GM21717 (cell line): ENCODE data around the gene BTBD2.
A peak's percentile ranks its signal among the peaks of the same experiment; 100 is the strongest.

Source experiments
- ATAC-seq: cut with Tn5 transposase; IDR thresholded peaks from one replicate; pipeline ENCODE4 v1.9.1; 2021; ENCODE audit warnings: mild to moderate bottlenecking, moderate library complexity; ENCODE audit not compliant: unreplicated experiment

Gene BTBD2

DNA sequence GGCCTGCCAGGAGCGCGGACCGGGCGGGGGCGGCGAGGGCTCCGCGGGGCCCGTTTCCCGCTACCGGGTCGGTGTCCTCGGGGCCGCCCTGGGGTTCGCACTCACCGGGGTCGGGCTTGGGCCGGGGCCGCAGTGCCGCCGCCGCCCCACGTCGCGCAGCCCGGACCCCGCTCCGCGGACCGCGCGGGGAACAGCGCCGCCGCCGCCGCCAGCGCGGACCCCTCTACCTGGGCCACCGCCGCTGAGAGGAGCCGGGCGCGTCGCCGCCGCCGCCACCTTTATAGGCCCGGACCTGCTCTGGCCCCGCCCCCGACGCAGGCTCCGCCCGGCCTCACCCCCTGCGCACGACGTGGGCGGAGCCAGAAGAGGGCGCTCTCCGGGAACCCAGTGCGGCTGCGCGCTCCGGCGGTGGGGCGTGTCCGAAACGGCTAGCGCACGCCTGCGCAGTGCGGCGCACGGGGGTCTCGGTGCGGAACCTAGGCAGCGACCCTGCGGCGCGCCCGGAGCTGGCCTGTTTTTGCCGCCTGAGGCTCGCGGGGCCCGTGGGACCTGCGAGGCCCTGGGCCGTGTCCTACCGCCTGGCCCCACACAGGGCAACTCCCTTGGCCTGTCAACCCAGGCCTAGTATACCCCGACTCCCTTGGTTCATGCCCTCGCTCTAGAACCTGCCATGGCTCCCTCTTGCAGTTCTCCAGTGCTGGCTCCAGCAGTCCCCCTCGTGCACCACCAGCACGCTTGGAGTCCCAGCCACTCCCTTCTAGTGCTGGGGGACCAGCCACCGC is 35.7 kb upstream of the BTBD2 start, which contains the start of gene MKNK2:
Gene MKNK2 (minus strand): TSS at position 254 of the 782 bp plus-strand sequence. CDS start 393 bp downstream, outside the sequence.
- ATAC-seq: peak; percentile 29

DNA sequence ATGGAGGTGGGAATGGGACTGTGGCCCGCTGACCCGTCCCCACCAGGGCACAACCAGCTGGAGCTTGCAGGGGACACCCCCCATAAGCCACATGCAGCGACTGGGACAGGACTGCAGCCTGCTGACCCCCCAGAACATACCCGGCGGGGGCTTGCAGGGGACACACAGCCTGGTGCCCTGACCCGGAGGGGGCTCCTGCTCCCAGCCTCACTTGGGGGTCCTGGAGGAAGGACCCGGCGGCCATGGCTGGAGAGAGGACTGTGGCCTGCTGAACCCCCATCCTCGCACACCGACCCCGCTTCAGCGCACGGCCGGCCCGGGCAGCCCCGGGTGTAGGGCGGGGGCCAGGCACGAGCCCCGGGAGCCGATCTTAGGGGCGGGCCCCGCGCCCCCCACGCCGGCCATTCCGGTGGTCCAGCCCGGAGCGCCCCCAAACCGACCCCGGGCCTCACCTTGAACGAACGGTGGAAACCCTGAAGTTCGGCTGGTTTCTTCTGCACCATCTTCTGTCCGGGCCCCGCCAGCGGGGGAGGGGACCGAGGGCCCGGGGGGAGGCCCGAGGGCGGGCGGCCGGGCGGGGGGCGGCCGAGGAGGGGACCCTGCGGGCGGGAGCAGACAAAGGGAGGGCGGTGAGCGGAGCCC is 35.0 kb upstream of the BTBD2 start:
- peak; percentile 10 for ATAC-seq

DNA sequence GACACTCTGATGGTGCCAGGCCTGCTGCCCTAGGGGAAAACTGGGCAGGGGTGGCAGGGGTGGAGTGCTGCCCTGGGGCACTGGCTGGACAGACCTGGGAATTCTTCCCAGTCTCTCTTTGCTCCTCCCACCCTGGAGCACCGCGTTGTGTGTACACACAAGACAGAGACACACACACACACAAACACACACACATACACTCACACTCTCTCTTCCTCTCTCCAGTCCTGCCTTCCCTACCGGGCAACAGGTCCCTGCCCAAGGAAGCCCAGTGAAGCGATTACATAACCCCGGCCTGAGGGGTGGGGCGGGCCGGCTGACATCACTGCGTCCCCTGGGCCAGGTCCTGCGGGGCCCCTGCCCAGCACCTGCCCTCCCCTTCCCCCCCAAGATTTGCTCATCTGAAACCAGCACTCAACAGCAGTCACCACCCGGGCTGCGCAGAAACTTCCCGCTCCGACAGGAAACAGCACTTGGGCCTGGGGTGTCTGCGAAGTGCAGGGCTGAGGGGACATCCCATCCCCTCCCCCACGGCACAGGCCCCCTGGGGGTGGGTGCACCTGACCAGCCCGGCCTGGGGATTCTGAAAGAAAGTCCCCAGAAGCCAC is 34.3 kb upstream of the BTBD2 start:
- ATAC-seq: no peak

DNA sequence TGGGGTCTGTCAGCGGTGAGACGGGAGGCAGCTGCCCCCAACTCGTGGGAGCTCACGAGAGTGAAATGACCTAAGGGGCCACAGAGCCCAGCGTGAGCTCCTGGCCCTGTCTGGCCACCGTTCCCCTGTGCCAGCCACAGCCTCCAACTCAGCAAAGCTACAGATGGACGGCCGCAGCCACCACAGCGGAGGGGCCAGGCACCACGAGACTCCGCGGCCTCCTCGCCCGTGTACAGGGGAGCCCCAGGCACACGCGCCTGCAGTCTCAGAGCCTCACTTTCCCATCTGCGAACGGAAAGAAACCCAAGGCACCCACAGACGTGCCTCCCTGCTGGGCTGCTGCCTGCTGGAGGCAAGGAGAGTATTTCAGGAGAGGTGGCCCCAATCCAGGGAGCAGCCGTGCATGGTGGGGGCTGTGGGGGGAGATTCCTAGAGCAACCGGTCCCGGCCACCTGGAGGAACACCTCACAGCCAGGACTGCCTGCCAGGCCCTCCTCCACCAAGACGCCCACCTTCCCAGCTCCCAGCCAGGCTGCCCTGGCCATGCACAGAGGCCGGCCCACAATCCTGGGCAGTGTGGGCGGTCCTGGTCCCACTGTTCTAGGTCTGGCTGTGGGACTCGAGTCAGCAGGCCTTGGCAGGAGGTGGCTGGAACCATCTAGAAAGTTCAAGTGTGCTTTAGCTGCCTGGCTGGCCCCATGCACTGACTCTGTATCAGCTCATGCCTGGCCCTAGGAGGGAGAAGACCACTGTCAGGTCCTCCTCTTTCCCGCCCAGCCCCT is 33.6 kb upstream of the BTBD2 start:
- no peak for ATAC-seq

DNA sequence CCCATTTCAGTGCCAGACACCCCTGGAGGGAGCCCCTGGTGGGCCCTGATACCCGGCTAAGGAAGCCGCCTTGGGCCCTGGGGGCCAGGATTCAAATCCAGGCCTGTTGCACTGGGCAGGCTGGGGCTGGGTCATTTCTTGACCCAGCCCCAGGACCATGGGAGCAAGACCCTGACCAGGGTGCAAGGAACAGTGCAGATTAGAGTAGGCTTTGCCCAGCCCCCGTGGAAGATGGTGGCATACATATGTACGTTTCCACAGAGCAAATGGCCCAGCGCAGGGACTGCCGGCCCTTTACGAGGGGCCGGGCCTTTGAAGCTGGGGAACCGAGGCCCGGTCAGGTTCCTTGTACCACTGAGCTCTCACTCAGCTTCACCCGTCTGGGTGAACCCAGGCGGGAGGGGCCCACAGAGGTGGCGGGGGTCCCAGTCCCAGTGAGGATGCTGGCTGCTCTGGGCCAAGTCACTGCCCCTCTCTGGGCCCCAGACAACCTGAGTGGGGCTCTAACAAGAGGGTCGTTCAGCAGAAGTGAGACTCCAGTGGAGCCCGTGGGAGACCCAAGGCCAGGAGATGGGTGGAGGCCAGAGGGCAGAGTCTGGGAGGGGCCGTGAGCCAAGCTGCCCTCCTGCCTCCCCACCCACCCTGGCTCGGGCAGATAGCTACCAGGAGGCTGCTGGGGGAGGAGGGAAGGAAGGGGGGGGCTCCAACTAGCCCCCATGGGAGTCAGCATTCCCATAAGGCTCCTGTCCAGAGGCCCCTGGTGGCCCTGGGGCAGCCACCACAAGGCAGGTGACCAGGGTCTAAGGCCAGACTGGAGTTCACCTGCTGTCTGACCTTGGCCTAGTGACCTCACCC is 32.8 kb upstream of the BTBD2 start:
- ATAC-seq: no peak

DNA sequence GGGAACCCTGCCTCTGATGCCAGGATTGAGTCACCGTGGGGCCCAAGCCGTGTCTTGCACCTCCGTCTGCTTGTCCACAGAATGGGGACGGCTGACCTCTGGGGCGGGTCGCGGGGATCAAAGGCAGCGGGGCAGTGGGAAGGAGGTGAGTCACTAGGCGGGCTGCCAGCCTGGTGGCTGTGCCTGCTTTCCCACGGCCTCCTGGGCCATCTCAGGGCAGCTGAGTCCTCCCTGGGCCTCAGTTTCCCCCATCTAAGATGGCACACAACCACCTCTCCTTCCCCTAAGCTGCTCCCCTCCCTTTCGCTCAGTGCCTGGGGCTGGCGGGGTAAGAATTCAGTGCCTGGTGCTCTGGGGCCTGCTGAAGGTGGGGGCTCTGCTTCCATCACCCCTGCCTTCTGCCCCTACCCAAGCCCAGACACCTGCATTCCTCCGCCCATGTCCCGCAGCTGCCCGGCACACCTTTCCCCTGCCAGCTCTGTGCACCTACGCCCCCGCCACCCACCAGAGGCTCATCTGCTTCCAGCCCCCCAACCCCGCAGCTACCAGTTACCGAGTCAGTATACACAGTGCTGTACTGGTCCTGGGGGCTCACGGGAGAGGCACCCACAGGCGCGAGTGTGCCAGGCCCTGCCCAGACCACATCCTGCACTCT is 32.1 kb upstream of the BTBD2 start:
- no peak for ATAC-seq

DNA sequence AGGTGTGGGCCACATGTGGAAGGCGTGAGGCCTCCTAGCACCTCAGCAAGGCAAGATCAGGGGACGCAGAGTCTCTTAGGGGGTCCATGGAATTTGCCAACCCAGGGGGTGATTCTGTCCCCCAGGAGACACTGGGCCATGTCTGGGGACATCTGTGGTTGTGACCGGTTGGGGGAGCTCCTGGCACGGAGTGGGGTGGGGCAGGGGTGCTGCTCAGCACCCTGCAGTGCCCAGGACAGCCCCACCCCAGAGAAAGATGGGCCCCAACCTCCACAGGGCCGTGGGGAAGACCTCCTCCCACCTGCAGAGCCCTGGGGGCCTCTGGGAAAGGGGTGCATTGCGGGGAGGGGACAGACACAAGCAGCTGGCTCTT is 31.5 kb upstream of the BTBD2 start:
- ATAC-seq: no peak

DNA sequence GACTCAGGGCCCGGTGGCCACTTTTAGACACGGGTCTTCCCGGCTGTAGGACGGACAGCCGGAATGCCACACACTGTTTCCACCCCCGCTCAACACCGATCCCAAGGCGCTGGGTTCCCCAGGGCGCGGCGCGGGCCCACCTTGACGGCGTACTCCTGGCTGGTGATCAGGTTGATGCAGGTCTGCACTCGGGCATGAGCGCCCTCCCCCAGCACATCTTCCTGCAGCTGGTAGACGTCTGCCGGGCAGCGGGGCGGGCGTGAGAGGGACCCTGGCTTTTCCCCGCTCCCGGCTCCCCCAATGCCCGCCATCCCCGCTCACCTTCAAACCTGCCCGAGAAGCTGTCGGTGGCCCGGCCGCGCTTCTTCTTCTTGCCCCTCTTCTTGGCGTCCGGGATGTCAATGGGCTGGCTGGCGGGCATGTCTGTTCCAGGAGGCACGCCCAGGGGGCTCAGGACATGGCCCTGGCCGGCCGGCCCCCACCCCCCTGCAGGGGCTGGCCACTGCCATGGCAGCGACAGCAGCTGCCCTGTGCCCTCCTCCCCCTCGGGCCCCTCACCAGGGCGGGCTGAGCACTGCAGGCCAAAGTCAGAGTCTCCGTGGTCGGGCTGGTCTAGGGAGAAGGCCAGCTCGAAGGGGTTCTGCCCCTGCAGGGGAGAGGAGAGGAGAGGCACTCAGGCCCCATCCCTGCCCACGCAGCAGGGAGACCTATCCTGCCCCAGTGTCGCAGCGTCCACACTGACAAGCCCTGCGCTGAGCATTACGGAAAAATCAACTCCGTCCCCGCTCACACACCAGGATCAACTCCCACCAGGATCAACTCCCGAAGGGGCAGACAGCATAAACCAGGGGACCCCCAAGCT is 30.8 kb upstream of the BTBD2 start:
- ATAC-seq: no peak

DNA sequence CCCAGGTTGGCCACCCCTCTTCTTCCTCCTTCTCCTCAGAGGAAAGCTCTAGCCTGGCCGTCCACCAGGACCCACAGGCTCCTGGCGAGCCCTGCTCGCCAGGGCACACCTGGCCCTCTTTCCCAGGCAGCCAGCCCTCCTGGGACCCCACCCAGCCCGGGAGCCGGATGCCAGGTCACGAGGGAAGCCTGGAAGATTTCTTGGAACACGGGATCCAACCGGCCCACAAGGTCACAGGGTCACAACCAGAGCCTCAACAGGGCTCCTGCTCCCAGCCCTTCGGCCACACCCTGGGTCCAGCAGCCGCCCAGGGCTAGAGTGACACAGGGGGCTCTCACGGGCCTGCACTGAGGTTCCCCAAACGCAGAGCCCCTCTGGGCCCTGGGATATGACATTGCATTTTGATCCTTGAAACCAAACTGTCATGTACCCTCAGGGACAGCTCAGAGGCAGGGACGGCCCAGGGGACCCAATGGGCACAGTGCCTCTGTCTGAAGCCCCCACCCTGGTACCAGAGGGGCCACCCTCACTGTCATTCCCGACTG is 30.1 kb upstream of the BTBD2 start:
- no peak for ATAC-seq

DNA sequence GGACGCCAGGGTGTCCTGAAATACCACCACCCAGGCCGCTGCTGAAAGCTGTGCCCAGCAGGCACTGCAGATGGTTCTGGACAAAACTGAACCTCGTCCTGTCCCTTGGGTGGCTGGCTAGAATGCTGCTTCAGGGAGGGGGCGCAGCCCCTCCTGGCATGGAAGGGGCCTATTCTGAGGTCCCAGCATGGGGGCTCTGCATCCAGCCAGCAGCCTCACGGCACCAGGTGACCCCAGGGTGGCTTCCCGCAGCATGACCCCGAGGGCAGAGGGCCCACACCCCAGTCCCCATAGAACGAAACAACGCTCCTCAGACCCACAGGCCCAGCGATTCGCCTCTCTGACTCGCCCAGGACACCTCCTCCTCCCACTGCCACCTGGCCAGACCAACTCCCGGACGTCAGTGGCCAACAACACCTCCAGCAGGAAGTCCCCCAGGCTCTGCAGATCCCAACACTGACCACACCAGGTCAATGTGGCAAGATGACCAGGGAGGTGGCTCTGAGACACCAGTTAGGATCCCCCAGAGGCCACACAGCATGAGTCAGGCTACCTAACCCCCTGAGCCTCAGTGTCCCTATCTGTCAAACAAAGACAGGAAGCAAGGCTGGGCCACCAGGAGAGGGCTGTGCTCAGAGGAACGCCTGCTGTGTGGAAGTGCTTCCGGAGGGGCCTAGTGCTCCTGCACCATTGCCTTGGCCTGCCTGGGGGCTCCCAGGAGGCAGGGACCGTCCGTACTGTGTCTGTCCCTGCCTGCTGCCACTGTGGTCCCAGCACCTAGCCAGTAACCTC is 29.4 kb upstream of the BTBD2 start:
- ATAC-seq: no peak

DNA sequence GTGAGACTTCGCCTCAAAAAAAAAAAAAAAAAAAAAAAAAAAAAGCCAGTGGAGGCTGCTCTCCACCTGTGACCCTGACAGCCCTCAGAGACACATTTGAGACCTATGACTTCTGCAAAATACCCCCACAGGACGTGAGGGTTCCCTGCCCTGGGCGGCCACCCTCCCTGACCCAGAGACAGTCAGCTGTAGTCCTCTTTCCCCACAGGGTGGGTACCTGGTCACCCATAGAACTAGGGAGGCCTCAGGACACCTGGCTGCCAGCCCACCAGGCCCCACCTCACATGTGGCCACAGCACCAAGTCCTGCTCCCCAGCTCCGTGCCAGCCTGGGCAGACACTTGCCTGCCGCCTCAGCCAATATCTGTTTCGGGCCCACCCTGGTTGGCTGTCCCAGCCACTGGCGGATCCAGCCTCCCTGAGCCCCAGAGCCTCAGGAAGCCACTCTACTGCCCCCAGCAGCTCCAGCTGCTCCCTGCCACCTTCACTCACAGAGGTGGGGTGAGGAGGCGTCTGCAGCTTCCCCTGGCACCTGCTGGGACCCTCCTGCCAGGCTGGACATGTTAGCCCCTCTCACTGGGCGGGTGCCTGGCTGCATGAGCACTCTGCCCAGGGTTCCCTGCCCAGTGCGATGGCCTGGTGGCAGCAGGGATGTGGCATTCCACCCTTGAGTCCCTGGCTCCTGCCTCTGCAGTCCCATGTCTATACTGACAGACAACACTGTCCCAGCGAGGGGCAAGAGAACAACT is 28.6 kb upstream of the BTBD2 start:
- ATAC-seq: no peak

DNA sequence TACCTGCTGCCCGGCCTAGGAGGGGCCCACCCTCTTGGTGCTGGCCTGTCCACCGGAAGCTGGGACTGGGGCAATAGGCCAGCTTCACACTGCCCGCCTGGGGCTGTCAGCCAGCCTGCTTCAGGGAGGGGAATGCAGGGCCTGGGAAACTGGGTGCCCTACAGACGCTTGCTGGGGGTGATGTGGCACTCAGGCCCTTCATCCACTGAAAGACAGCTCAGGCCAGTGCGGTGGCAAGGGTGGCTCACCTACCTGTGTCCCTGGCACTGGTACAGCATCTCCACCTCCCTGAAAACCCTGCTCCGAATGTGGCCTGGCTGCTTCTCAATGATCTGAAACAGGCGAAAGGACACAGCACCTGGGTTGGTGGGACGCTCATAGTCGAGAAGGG is 27.7 kb upstream of the BTBD2 start:
- no peak for ATAC-seq

DNA sequence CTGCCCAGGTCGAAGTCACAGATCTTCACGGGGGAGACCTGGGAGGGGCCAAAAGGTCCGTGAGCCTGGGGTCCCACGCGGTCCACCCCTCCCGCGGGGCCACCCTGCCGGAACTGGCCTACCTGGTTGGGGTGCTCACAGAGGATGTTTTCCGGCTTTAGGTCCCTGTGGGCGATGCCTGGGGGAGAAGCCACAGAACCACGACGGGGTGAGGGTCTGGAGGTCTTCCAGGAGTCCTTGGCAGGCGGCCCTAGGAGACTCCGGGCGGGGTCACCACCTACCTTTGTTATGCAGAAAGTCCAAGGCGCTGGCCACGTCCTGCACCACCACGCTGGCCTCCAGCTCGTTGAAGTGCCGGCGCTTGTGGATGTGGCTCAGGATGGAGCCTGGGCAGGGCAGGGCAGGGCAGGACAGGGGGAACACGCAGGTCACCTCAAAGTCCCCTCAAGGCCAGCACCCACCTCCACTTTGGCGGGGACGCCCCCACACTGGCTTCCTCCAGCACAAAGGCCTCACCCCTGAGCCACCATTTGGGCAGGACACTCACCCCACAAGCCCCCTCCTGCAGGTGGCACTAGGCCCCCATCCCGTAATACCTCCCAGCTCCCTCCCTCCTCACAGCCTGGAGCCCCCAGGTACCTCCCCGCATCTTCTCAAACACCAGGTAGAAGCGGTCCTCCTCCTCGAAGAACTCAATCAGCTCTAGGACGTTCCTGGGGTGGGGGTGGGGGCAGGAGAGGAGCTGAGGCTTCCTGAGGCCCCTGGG is 27.2 kb upstream of the BTBD2 start:
- ATAC-seq: peak; percentile 10

DNA sequence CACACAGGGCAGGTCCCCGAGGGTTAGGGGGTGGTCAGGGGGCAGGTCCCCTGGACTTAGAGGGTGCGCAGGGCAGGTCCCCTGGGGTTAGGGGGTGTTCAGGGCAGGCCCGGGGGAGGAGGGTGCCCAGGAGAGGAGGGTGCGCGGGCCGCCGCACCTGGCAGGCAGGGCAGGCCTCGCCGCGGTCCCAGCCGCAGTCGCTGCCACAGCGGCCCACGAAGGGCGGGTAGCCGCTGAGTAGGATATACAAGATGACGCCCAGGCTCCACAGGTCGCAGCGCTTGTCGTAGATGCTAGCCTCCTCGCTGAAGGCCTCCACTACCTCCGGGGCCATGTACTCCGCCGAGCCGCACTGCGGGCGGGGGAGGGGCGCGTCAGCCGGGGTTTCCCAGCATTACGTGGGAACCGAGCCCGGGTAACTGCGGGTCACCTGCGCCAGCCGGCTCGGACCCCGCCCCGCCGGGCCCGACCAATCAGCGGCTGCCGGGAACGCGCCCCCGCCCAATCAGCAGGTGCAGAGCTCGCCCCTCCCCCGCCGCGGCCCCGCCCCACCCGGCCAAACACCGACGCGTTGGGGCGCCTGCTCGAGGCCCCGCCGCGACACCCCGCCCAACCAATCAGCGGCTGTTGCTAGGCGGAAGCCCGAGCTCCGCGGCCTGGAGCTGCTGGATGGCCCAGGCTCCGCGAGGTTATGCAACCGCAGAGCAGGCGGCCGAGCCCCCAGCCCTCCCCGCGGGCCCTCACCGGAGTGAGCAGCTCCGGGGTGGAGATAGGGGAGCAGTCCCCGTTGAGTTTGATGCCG is 26.4 kb upstream of the BTBD2 start:
- ATAC-seq: peak; percentile 40

DNA sequence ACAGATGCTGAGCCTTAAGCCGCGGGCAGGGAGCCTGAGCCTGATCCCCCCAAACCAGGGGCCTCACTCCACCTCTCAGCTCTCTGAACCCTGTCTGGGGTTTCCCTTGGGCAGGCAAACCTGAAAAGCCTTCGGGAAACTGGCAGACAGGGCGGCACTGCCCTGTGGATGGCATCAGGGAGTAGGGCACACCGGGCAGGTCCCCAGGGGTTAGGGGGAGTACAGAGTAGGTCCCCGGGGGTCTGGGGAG is 25.8 kb upstream of the BTBD2 start:
- no peak for ATAC-seq
